Smooth muscle cell (in vitro differentiated cells): ENCODE results near the gene SNX3. TPM values are rescaled to one million over a fixed set of nuclear protein-coding genes. Genes with fewer than 3 reads are reported as not detected.

Experiments used
- DNase-seq: peaks from one replicate; lab custom pipeline; 2025; ENCODE audit not compliant: unreplicated experiment; lab: John Stamatoyannopoulos, UW
- H2AFZ ChIP-seq: fragments of 200-600 bp; sonication (generic); 2 replicates; pipeline ENCODE4 v1.6.0; 2016; ENCODE audit warnings: antibody characterized with exemption, low read depth, mild to moderate bottlenecking
- H3F3A ChIP-seq: fragments of 200-600 bp; sonication (generic); 2 replicates; pipeline ENCODE4 v1.6.0; 2017; ENCODE audit warnings: antibody characterized with exemption, low read depth
- H3K27ac ChIP-seq: fragments of 200-600 bp; sonication (generic); 2 replicates; pipeline ENCODE4 v1.5.1; 2016; ENCODE audit warnings: low read depth, mild to moderate bottlenecking
- H3K27me3 ChIP-seq: fragments of 200-600 bp; sonication (generic); 2 replicates; pipeline ENCODE4 v1.6.1; 2016; ENCODE audit warnings: low read depth, mild to moderate bottlenecking
- H3K36me3 ChIP-seq: fragments of 200-600 bp; sonication (generic); 2 replicates; pipeline ENCODE4 v1.5.1; 2016; ENCODE audit warnings: low read depth
- H3K4me1 ChIP-seq: fragments of 200-600 bp; sonication (generic); 2 replicates; pipeline ENCODE4 v1.5.1; 2016; ENCODE audit warnings: low read depth
- H3K4me2 ChIP-seq: fragments of 200-600 bp; sonication (generic); 2 replicates; pipeline ENCODE4 v1.6.0; 2016; ENCODE audit warnings: mild to moderate bottlenecking
- H3K4me3 ChIP-seq: fragments of 200-600 bp; sonication (generic); 2 replicates; pipeline ENCODE4 v1.5.1; 2016; ENCODE audit warnings: mild to moderate bottlenecking
- H3K79me2 ChIP-seq: fragments of 200-600 bp; sonication (generic); 2 replicates; pipeline ENCODE4 v1.6.0; 2016; ENCODE audit warnings: low read depth, mild to moderate bottlenecking
- H3K9ac ChIP-seq: fragments of 200-600 bp; sonication (generic); 2 replicates; pipeline ENCODE4 v1.6.0; 2016; ENCODE audit warnings: low read depth
- H3K9me3 ChIP-seq: fragments of 200-600 bp; sonication (generic); replicated peaks from 2 replicates; pipeline ENCODE4 v1.5.1; 2016; ENCODE audit warnings: low read depth
- H4K20me1 ChIP-seq: fragments of 200-600 bp; sonication (generic); 2 replicates; pipeline ENCODE4 v1.6.0; 2016; ENCODE audit warnings: low read depth
- CTCF ChIP-seq: fragments of 200-600 bp; sonication (generic); IDR thresholded peaks from 2 replicates; pipeline ENCODE4 v1.5.1; 2017; ENCODE audit warnings: borderline replicate concordance, mild to moderate bottlenecking, antibody characterized with exemption; ENCODE audit not compliant: insufficient read depth, poor library complexity, severe bottlenecking
- WGBS: methylation state at CpG from one replicate; pipeline ENCODE4 v1.1.7; 2016; ENCODE audit warnings: low lambda C conversion rate; 5-methylcytosine and 5-hydroxymethylcytosine counted together
- polyA plus RNA-seq: library from polyadenylated mRNA; unstranded; fragments of >200 nt; fragmentation: Nextera tagmentation; extraction: Ambion mirVana; gene quantifications from 2 replicates; pipeline ENCODE4 v1.2.1, GENCODE V29; 2016
- total RNA-seq: library from RNA; depleted of rRNA; stranded (reverse); fragments of >200 nt; gene quantifications from 2 replicates; pipeline ENCODE4 v1.2.3, GENCODE V29; 2014

The SNX3 gene
- total and polyA plus RNA-seq, 2 experiments from 2014 or later: 229 to 299 TPM

- DNase-seq: no peak
- H3F3A ChIP-seq: no peaks in the 10 kb centered on the region
- H3K36me3 ChIP-seq: peaks cover 11% of the 10 kb centered on the region
- H3K4me2 ChIP-seq: no peak overlapping the region
- no peak for TF ChIP-seq CTCF
- H3K4me1 ChIP-seq: peaks cover 5% of the 10 kb centered on the region
- no peak overlapping the region for H3K27ac ChIP-seq
- no peak overlapping the region for H3K4me3 ChIP-seq
- peaks cover 65% of the 10 kb centered on the region for H4K20me1 ChIP-seq
- no peaks in the 10 kb centered on the region for H3K27me3 ChIP-seq
- H3K9ac ChIP-seq: no peak overlapping the region
- no peaks in the 10 kb centered on the region for H3K9me3 ChIP-seq
- no peak overlapping the region for H2AFZ ChIP-seq
- WGBS: 71% methylated on average over 1 of the region's 1 CpG
- peaks cover 49% of the 10 kb centered on the region for H3K79me2 ChIP-seq
Observed at GRCh38 chr6:108222504-108222903, 38.3 kb downstream of the SNX3 start.

- Histone ChIP-seq H3K27ac (no peak overlapping the region), H3K9ac (no peak overlapping the region), H3K4me3 (no peak overlapping the region), H3F3A (no peaks in the 10 kb centered on the region), H2AFZ (no peak overlapping the region), H3K27me3 (no peaks in the 10 kb centered on the region), H3K4me2 (no peak overlapping the region), H3K79me2 (peaks cover 48% of the 10 kb centered on the region), H3K4me1 (peaks cover 4% of the 10 kb centered on the region), H3K9me3 (no peaks in the 10 kb centered on the region), H4K20me1 (peaks cover 64% of the 10 kb centered on the region), H3K36me3 (peaks cover 11% of the 10 kb centered on the region)
- no peak for DNase-seq
- no peak for TF ChIP-seq CTCF
- 97% methylated on average over 2 of the region's 2 CpGs for WGBS
Observed at GRCh38 chr6:108222064-108222463, 38.8 kb downstream of the SNX3 start.

- Histone ChIP-seq H3F3A (no peaks in the 10 kb centered on the region), H3K79me2 (peaks cover 18% of the 10 kb centered on the region), H3K27ac (no peak overlapping the region), H3K4me1 (no peaks in the 10 kb centered on the region), H3K36me3 (no peaks in the 10 kb centered on the region), H3K4me2 (no peak overlapping the region), H3K9ac (no peak overlapping the region), H4K20me1 (peaks cover 72% of the 10 kb centered on the region), H3K27me3 (no peaks in the 10 kb centered on the region), H3K9me3 (no peaks in the 10 kb centered on the region), H3K4me3 (no peak overlapping the region), H2AFZ (no peak overlapping the region)
- DNase-seq: no peak
- WGBS: 83% methylated on average over 2 of the region's 2 CpGs
- no peak for TF ChIP-seq CTCF
Observed at GRCh38 chr6:108211671-108212070, 49.2 kb downstream of the SNX3 start.

- whole genome bisulfite sequencing: 98% methylated on average over 2 of the region's 2 CpGs
- no peak overlapping the region for H3K4me2 ChIP-seq
- peaks cover 62% of the 10 kb centered on the region for H4K20me1 ChIP-seq
- no peak for TF ChIP-seq CTCF
- H3F3A ChIP-seq: no peaks in the 10 kb centered on the region
- no peak overlapping the region for H3K9ac ChIP-seq
- H2AFZ ChIP-seq: no peak overlapping the region
- DNase-seq: no peak
- H3K4me3 ChIP-seq: no peak overlapping the region
- no peaks in the 10 kb centered on the region for H3K4me1 ChIP-seq
- no peak overlapping the region for H3K27ac ChIP-seq
- no peaks in the 10 kb centered on the region for H3K27me3 ChIP-seq
- no peaks in the 10 kb centered on the region for H3K36me3 ChIP-seq
- peaks cover 7% of the 10 kb centered on the region for H3K79me2 ChIP-seq
- no peaks in the 10 kb centered on the region for H3K9me3 ChIP-seq
Observed at GRCh38 chr6:108210556-108210955, 50.3 kb downstream of the SNX3 start.
